H1 (cell line): ENCODE data around the gene TRIOBP.

ENCODE experiments used
- BRCA1 ChIP-seq: IDR thresholded peaks from 2 replicates; pipeline ENCODE4 v1.6.1; 2012; ENCODE audit warnings: low read depth, low read length, improper control_type of control experiment
- EZH2 ChIP-seq: fragments of 200-600 bp; sonication (generic); IDR thresholded peaks from 2 replicates; pipeline ENCODE4 v1.7.1; 2012; ENCODE audit warnings: low read depth, mild to moderate bottlenecking, moderate library complexity, low read length, inconsistent platforms; ENCODE audit not compliant: severe bottlenecking
- POLR2A ChIP-seq, 2 experiments: IDR thresholded peaks; 1 replicate in 1 of 2; 2 replicates in 1 of 2; pipeline ENCODE4 v1.6.1; 2011; ENCODE audit warnings: low read depth in 2 of 2, low read length in 2 of 2, mild to moderate bottlenecking in 2 of 2; ENCODE audit errors: control extremely low read depth in 1 of 2
- RFX5 ChIP-seq: IDR thresholded peaks from 2 replicates; pipeline ENCODE4 v1.6.1; 2011; ENCODE audit warnings: low read depth, low read length, improper control_type of control experiment, borderline replicate concordance
- SP2 ChIP-seq: IDR thresholded peaks from 2 replicates; pipeline ENCODE4 v1.6.1; 2012; ENCODE audit warnings: mild to moderate bottlenecking, low read length, inconsistent platforms
- TF ChIP-seq, protein P1 (sequence below): IDR thresholded peaks from 2 replicates; pipeline ENCODE4 v1.6.1; 2011; ENCODE audit warnings: low read length, improper control_type of control experiment
- TF ChIP-seq, protein P2 (sequence below), 3 experiments: IDR thresholded peaks; 1 replicate in 2 of 3; 2 replicates in 1 of 3; pipeline versions ENCODE4 v1.5.1 to v1.6.1; 2011; ENCODE audit warnings: low read length in 3 of 3, mild to moderate bottlenecking in 3 of 3, inconsistent platforms in 2 of 3, low read depth in 1 of 3, moderate library complexity in 1 of 3; ENCODE audit not compliant: insufficient read depth in 1 of 3; ENCODE audit errors: control extremely low read depth in 1 of 3
- TF ChIP-seq, protein P3 (sequence below): IDR thresholded peaks from 2 replicates; pipeline ENCODE4 v1.6.1; 2012; ENCODE audit warnings: low read length, inconsistent platforms

DNA sequence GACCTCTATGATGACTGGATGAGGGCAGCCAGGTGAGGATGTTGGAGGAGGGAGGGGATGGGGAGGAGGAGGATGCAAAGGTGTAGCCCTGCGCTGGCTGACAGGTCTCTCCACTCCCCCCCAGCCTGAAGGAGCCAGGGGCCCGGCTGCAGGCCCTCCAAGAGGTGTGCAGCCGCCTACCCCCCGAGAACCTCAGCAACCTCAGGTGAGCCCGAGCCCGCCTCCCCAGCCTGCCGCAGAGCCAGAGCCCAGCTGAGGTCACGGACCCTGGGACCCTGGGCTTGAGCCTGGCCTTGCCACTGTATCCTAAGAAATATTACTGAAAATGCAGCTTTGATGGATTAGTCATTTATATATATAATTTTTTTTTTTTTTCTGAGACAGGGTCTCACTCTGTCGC, 49.5 kb upstream of the TRIOBP start:
- TF ChIP-seq, protein P1, sequence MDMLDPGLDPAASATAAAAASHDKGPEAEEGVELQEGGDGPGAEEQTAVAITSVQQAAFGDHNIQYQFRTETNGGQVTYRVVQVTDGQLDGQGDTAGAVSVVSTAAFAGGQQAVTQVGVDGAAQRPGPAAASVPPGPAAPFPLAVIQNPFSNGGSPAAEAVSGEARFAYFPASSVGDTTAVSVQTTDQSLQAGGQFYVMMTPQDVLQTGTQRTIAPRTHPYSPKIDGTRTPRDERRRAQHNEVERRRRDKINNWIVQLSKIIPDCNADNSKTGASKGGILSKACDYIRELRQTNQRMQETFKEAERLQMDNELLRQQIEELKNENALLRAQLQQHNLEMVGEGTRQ: no peak
- TF ChIP-seq SP2: no peak
- no peak for TF ChIP-seq RFX5
- no peak for TF ChIP-seq POLR2A (IDR thresholded peaks at IDR 0.05; ENCODE audit: control extremely low read depth in 1 of 2, low read depth in 2 of 2, low read length in 2 of 2)
- TF ChIP-seq, protein P2, sequence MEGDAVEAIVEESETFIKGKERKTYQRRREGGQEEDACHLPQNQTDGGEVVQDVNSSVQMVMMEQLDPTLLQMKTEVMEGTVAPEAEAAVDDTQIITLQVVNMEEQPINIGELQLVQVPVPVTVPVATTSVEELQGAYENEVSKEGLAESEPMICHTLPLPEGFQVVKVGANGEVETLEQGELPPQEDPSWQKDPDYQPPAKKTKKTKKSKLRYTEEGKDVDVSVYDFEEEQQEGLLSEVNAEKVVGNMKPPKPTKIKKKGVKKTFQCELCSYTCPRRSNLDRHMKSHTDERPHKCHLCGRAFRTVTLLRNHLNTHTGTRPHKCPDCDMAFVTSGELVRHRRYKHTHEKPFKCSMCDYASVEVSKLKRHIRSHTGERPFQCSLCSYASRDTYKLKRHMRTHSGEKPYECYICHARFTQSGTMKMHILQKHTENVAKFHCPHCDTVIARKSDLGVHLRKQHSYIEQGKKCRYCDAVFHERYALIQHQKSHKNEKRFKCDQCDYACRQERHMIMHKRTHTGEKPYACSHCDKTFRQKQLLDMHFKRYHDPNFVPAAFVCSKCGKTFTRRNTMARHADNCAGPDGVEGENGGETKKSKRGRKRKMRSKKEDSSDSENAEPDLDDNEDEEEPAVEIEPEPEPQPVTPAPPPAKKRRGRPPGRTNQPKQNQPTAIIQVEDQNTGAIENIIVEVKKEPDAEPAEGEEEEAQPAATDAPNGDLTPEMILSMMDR (IDR thresholded peaks at IDR 0.05; ENCODE audit: control extremely low read depth in 1 of 3, insufficient read depth in 1 of 3, low read depth in 1 of 3, low read length in 3 of 3): no peak
- TF ChIP-seq EZH2: no peak
- TF ChIP-seq, protein P3, sequence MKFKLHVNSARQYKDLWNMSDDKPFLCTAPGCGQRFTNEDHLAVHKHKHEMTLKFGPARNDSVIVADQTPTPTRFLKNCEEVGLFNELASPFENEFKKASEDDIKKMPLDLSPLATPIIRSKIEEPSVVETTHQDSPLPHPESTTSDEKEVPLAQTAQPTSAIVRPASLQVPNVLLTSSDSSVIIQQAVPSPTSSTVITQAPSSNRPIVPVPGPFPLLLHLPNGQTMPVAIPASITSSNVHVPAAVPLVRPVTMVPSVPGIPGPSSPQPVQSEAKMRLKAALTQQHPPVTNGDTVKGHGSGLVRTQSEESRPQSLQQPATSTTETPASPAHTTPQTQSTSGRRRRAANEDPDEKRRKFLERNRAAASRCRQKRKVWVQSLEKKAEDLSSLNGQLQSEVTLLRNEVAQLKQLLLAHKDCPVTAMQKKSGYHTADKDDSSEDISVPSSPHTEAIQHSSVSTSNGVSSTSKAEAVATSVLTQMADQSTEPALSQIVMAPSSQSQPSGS: no peak
- no peak for TF ChIP-seq BRCA1
